Common myeloid progenitor, CD34-positive (primary cell): Measurements from ENCODE around the gene CADM1.

ENCODE experiments used
- CTCF ChIA-PET: fragments of 350-600 bp; sonication (Branson Sonifier 250); formaldehyde crosslinking; loops from one replicate; lab custom pipeline; 2021; ENCODE audit warnings: antibody characterized with exemption; lab: Charles Lee
- POLR2A ChIA-PET: fragments of 350-600 bp; sonication (Branson Sonifier 250); formaldehyde crosslinking; loops from one replicate; lab custom pipeline; 2021; ENCODE audit warnings: antibody characterized with exemption; lab: Charles Lee
- DNase-seq, 3 donors: peaks; one replicate each; pipeline versions ENCODE4 v3.0.0 to v3.0.0-alpha.2; 2013
- H3K27ac ChIP-seq, 2 experiments: 1 replicate in 1 of 2; 2 replicates in 1 of 2; pipeline ENCODE4 v1.7.0; 2013; ENCODE audit warnings: inconsistent platforms in 2 of 2, low read length in 2 of 2, mild to moderate bottlenecking in 2 of 2, low read depth in 1 of 2, moderate library complexity in 1 of 2; ENCODE audit not compliant: severe bottlenecking in 2 of 2, insufficient read depth in 1 of 2, poor library complexity in 1 of 2
- H3K27me3 ChIP-seq, 5 experiments: replicated peaks in 2 of 5; 1 replicate in 3 of 5; 2 replicates in 2 of 5; pipeline versions ENCODE4 v1.6.1 to v1.7.0; 2013; ENCODE audit warnings: low read length in 4 of 5, mild to moderate bottlenecking in 2 of 5, moderate library complexity in 2 of 5, inconsistent platforms in 1 of 5; ENCODE audit not compliant: insufficient read depth in 5 of 5, control insufficient read depth in 4 of 5
- H3K36me3 ChIP-seq, 4 experiments: 1 replicate in 2 of 4; 2 replicates in 2 of 4; pipeline versions ENCODE4 v1.6.1 to v1.7.0; 2013; ENCODE audit warnings: low read length in 3 of 4, control low read depth in 1 of 4, mild to moderate bottlenecking in 1 of 4; ENCODE audit not compliant: control insufficient read depth in 4 of 4, insufficient read depth in 4 of 4
- H3K4me1 ChIP-seq, 4 experiments: 1 replicate in 3 of 4; 2 replicates in 1 of 4; pipeline versions ENCODE4 v1.6.1 to v1.7.1; 2013; ENCODE audit warnings: low read length in 3 of 4, mild to moderate bottlenecking in 3 of 4, control low read depth in 1 of 4, inconsistent platforms in 1 of 4, moderate library complexity in 1 of 4; ENCODE audit not compliant: control insufficient read depth in 4 of 4, insufficient read depth in 4 of 4; ENCODE audit errors: control extremely low read depth in 1 of 4
- H3K4me3 ChIP-seq, 7 experiments: 1 replicate in 4 of 7; 2 replicates in 3 of 7; pipeline versions ENCODE4 v1.5.1 to v1.7.0; 2013; ENCODE audit warnings: mild to moderate bottlenecking in 7 of 7, low read length in 6 of 7, moderate library complexity in 6 of 7, inconsistent platforms in 2 of 7, low read depth in 2 of 7, control low read depth in 1 of 7; ENCODE audit not compliant: insufficient read depth in 4 of 7, control insufficient read depth in 1 of 7; ENCODE audit errors: extremely low read depth in 1 of 7
- H3K9me3 ChIP-seq, 5 experiments: 1 replicate in 4 of 5; 2 replicates in 1 of 5; pipeline versions ENCODE4 v1.6.1 to v1.7.1; 2013; ENCODE audit warnings: low read length in 4 of 5, mild to moderate bottlenecking in 2 of 5, inconsistent platforms in 1 of 5, low read depth in 1 of 5, moderate library complexity in 1 of 5; ENCODE audit not compliant: control insufficient read depth in 4 of 5, insufficient read depth in 2 of 5; ENCODE audit errors: control extremely low read depth in 1 of 5
- whole genome bisulfite sequencing: methylation state at CpG from one replicate; pipeline ENCODE4 v1.1.5; 2013; ENCODE audit not compliant: insufficient coverage; 5-methylcytosine and 5-hydroxymethylcytosine counted together

Gene CADM1

DNA sequence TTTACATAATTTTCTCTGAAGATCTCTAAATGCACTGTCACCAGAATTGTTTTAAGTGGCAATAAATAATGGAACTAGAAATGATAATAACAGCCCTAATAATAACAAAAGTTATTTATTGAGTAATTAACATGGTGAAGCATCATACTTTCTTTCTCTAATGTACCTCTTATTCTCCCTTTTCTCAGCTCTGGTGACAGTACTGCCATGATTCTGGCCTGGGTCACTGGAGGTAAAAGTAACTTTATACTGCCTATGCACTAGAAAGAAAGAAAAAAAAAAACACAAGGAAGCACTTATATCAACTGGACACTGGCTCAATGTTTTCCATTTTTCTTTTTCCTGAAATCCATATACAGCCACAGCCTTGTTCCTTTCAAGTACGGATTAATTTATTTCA, 43.7 kb downstream of the CADM1 start:
- CTCF ChIA-PET: interaction anchor here (0.6 kb wide), 1 partner anchor 105 kb away, joined by 3 read pairs; no protein-coding TSS in a partner anchor
- no peaks in the 10 kb centered on the region for H3K4me1 ChIP-seq
- POLR2A ChIA-PET: no interaction called here
- no peaks in the 10 kb centered on the region for H3K9me3 ChIP-seq
- H3K27ac ChIP-seq: no peak overlapping the region
- no peaks in the 10 kb centered on the region for H3K36me3 ChIP-seq
- no CpG with 5 or more reads among the region's 1 CpG for WGBS
- peaks cover 0 to 3% (median 1%) of the 10 kb centered on the region in 5 experiments for H3K27me3 ChIP-seq
- no peak overlapping the region for H3K4me3 ChIP-seq
- no peak for DNase-seq

DNA sequence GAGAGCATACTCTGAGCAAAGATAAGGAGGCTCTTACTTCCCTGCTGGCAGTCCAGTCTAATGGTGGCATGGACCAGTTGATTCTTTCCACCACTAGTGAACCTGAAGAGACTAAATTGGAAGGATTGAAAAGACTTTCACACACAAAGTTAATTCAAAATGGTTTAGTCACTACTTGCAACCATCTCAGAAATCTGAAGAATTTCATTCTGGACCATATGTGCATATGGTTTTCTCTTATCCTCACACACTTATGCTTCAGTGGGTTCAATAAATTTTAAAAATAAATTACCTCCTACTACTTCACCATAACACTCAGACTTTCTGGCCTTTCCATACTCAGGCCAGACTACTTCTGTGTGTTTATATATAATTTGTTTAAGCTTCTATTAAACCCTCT, 44.7 kb downstream of the CADM1 start:
- no peak overlapping the region for H3K4me3 ChIP-seq
- ChIA-PET POLR2A (no interaction called here), CTCF (no interaction called here)
- H3K27me3 ChIP-seq: peaks cover 0 to 3% (median 1%) of the 10 kb centered on the region in 5 experiments
- H3K4me1 ChIP-seq: no peaks in the 10 kb centered on the region
- no peak overlapping the region for H3K27ac ChIP-seq
- no peak for DNase-seq
- H3K36me3 ChIP-seq: no peaks in the 10 kb centered on the region
- no peaks in the 10 kb centered on the region for H3K9me3 ChIP-seq

DNA sequence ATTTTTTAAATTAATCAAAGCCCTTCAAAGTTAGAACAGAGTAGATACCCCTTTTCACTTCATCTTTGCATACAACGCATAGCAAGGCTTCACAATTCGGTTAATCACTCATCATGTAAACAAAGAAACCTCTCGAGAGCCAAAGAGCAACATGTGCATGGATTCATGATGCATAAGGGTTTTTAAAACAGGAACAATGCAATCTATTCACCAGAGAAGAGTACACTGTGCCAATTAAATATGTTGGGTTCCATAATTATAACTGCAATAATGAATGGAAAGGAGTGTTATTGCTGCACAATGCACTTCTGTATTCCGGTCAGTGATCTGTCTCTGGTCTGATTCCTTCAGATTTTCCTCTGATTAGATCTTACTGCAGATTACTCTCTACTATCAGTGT, 45.3 kb downstream of the CADM1 start:
- ChIA-PET CTCF (no interaction called here), POLR2A (interaction anchor here (0.5 kb wide), 1 partner anchor 1885 kb away, joined by 3 read pairs; no protein-coding TSS in a partner anchor)
- Histone ChIP-seq H3K27ac (no peak overlapping the region), H3K4me3 (no peak overlapping the region), H3K9me3 (no peaks in the 10 kb centered on the region), H3K4me1 (no peaks in the 10 kb centered on the region), H3K27me3 (peaks cover 0 to 3% (median 1%) of the 10 kb centered on the region in 5 experiments), H3K36me3 (no peaks in the 10 kb centered on the region)
- 100% methylated on average over 2 of the region's 4 CpGs for WGBS
- DNase-seq: no peak

DNA sequence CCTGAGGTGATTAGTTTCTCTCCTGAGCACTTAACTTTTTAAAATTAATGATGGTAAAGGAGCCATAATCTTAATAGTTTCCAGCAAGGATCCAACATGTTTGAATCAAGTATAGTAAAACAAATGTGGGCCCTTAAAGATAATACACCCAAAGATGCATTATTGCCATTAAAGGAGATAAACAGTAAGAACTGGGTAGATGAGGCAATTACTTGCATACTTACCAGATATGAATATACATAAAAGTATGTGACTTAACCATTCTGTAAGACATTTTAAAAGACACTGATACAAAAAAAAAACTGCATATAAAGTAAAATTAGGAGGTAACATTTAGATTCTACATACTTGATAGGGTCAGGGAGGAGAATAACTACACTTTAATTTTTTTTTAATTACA, 48.2 kb downstream of the CADM1 start:
- H3K27me3 ChIP-seq: no peaks in the 10 kb centered on the region
- no peak overlapping the region for H3K4me3 ChIP-seq
- no peaks in the 10 kb centered on the region for H3K9me3 ChIP-seq
- CTCF ChIA-PET: no interaction called here
- POLR2A ChIA-PET: no interaction called here
- H3K4me1 ChIP-seq: no peaks in the 10 kb centered on the region
- DNase-seq: no peak
- no peak overlapping the region for H3K27ac ChIP-seq
- H3K36me3 ChIP-seq: no peaks in the 10 kb centered on the region

DNA sequence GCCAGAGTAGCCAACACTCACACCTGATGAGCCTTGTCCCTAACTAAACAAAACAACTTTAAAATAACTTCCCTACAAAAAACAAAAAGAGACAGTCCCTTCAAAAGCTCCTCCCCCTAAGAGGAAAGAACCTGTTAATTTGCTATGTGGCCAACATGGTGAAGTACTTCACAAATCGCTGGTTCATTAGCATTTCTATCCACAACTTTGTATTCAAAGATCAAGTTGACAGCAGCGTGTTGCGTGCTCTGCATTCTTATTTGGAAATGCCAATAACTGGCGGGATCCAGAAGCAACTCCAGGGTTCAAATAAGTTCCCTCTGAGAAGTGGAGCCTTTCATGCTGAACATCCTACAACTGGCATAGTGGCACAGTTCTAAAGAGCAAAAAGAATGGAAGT, 48.6 kb downstream of the CADM1 start:
- no peak overlapping the region for H3K4me3 ChIP-seq
- POLR2A ChIA-PET: no interaction called here
- H3K36me3 ChIP-seq: no peaks in the 10 kb centered on the region
- H3K27ac ChIP-seq: no peak overlapping the region
- H3K27me3 ChIP-seq: no peaks in the 10 kb centered on the region
- WGBS: 91% methylated on average over 4 of the region's 4 CpGs
- no peak for DNase-seq
- no peaks in the 10 kb centered on the region for H3K9me3 ChIP-seq
- no peaks in the 10 kb centered on the region for H3K4me1 ChIP-seq
- CTCF ChIA-PET: no interaction called here

DNA sequence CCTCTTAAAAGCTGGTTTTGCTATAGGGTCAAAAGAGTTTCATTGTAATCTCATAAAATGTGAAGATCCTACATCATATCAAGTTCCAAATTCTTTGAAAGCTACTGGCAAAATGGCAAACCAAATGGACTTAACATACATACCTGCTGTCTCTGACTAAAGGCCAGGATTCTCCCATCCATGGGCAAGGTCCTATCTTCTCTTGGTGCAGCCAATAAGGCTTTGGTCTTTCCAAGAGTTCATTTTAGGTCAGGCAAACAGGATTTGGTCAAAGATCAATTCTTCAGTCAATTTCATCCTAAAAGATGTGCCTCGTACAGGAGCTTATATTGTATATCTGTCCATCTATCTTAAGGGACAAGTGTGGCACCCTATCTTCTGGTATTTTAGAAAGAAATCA, 49.7 kb downstream of the CADM1 start:
- no peak overlapping the region for H3K27ac ChIP-seq
- H3K36me3 ChIP-seq: no peaks in the 10 kb centered on the region
- WGBS: 100% methylated on average over 1 of the region's 1 CpG
- ChIA-PET CTCF (no interaction called here), POLR2A (no interaction called here)
- no peaks in the 10 kb centered on the region for H3K27me3 ChIP-seq
- H3K9me3 ChIP-seq: no peaks in the 10 kb centered on the region
- no peak for DNase-seq
- no peaks in the 10 kb centered on the region for H3K4me1 ChIP-seq
- H3K4me3 ChIP-seq: no peak overlapping the region

DNA sequence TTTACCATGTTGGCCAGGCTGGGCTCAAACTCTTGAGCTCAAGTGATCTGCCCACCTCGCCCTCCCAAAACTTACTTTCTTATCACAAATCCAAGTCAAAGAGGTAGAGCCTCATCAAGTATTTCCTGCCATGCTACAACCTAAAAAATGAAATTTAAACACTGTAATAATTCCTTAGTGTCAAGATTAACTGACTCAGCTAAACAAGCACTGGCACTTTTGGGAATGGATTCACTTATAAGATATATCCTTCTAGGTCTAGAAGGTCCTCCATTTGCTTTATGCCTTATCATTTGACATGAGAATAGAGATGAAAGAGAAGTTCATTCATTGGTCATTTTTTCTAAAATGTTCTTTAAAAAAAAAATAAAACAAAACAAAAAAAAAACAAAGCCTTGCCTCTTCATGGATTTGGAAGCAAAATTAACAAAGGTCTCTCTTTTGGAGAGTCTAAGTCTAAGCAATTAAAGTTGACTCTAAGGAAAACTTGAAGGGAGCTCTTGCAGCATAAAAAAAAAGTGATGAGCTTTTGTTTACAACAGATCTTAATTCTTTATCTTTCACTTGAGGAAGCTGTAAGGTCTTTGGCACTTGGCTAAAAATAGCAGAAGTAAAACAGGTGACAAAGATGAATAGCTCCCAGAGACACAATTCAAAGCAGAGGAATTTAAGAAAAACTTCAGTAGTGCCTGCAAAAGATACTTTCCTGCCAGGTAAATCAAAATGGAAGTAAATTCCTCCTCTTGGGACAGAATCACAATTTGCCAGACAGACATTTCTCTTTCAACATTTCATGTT, 50.3 kb downstream of the CADM1 start:
- Histone ChIP-seq H3K4me3 (no peak overlapping the region), H3K27ac (no peak overlapping the region), H3K27me3 (no peaks in the 10 kb centered on the region), H3K4me1 (no peaks in the 10 kb centered on the region), H3K36me3 (no peaks in the 10 kb centered on the region), H3K9me3 (no peaks in the 10 kb centered on the region)
- DNase-seq: no peak
- WGBS: 100% methylated on average over 1 of the region's 1 CpG
- ChIA-PET CTCF (no interaction called here), POLR2A (no interaction called here)
